HG03342 (cell line): ENCODE data around the gene SH2D7.

Source experiments
- ATAC-seq: cut with Tn5 transposase; IDR thresholded peaks from one replicate; pipeline ENCODE4 v1.9.1; 2021; ENCODE audit warnings: mild to moderate bottlenecking, moderate library complexity; ENCODE audit not compliant: unreplicated experiment

The SH2D7 gene

GRCh38 chr15:78101423-78102105, 9.2 kb downstream of the SH2D7 start:
- ATAC-seq = no peak

DNA sequence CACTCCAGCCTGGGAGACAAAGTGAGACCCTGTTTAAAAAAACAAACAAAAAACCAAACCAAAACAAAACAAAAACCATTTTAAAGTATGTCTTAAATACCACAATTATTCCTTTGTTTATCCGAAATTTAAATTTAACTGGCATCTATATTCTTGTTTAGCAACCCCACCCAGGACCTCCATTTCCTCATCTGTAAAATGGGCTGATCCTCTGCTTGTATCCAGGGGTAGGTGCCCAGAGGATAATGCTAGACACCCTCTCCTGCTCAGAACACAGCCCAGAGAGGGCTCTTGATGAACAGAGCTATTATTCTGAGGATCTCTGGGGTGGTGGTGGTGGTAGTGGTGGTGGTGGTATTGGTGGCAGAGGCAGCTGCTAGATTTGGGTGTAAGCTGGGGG, 9.8 kb downstream of the SH2D7 start:
- no peak for ATAC-seq

GRCh38 chr15:78102741-78103140, 10.4 kb downstream of the SH2D7 start:
- no peak for ATAC-seq

DNA sequence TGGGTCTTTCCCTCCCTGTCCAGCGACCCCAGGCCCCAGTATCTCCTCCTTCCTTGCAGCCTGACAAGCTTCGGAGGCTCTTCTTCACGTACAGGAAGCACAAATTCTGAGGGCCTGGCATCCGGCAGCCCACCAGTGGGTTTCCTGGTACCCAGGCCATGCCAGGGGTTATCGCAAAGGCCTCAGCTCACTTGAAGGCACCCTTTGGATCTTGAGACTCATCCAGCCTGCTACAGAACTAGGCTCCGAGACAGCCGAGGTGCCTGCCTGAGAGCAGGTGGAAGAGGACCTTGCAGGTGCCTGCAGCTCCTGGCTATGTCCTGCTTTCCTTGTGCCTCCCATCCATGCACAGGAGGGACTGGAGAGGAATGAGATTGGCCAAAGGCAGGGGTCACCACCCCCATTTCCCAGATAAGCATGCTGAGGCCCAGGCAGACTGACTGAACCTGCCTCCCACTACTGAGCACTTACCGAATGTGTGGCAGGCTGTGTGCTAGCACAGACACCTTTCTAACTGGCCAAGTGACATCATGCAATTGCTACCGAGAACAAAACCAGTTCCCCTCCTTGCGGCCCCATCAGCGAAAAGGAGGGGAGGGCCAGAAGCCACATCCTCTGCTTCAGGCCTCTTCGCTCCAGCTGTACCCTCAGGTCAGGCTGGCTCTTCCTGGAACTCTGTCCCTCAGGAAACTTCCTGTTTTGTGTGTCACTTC, 11.2 kb downstream of the SH2D7 start:
- ATAC-seq = peak; percentile 80

DNA sequence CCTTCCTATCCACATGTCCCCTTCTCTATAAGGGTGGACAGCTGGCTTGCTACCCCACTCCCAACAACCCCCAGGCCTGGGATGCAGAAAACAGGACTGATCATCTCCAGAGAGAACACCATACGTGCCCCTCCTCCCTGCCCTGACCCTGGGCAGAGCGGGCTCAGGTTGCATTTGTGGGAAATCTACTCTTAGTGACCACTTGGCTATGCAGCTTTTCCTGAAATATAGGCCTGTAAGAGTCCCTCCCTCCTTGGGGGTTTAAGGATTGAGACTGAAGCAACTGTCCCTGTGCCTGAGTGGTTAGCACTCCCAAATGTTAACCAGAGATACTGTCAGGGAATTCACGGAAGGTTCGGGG, 11.7 kb downstream of the SH2D7 start:
- no peak for ATAC-seq

DNA sequence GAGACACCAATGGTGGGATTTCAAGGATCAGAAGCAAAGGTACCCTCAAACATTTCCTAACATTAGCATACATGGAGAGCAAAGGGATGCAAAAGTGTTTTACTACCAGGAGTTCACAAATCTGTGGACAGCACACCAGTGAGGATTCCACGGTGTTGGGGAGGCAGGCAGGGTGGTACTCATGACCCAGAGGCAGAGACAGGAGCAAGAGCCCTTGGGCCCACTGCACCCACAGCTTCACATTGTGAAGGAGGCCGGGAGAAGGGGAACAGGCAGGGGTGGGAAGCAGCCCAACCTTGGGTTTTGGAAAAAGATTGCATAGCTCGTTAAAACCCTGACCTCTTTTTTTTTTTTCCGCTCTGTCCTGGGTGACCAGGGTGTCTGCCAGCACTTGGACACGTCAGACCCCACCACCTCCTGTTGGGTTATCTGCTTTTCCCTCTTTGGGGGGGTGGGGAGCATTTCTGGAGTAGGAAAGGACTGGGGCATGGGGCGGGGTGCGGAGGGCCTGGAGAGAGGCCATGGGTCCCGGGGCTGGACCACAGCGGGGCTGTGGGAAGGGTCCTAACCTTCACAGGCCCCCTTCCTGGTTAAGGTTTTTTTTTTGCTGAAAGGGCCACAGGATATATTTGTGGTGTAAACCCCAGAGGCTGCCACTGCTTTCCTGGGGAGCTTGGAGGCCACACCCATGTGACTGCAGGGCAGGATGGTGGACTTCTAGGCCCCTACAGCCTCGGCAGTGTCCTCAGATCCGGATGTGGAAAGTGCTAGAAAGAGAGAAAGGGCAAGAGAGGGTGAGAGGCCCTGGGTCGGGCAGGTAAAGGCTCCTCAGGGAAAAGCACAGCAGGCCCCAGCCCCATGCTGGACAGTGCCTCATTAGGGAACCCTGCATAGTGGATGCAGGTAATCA, 12.5 kb downstream of the SH2D7 start:
- ATAC-seq = no peak

DNA sequence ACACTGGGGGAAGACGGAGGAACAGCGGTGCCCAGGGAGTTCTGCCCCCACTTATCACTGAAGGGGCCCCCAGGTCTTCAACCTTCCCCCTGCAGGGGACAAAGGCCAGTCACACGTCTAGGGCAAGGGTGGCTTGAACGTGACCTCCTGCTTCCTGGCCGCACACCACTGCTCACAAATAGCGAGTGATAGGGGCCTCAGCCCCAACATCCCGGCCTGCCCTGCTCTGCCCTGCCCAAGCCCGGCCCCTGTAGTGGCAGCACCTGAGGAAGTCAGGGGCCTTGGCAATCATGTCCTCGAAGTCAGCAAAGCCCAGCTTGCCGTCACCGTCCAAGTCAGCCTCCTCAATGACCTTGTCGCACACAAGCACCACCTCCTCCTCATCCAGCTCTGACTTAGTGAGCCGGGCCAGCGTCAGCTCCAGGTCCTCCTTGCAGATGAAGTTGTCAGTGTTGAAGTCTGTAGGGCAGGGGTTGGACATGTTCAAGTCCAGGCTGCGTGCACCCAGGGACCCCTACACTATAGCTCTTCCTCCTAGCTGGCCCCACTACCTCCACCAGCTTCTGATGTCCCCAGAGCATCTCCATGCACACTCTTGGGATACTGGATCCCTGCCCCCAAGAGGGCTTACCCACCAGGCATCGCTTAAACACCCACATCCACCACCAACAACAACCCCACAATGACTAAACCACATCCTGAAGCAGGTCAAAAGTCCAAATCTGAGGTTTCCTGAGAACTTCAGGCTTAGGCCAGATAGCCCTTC, 13.3 kb downstream of the SH2D7 start:
- ATAC-seq = no peak

- ATAC-seq = no peak
Measured at GRCh38 chr15:78107471-78107870, 15.1 kb downstream of the SH2D7 start.

DNA sequence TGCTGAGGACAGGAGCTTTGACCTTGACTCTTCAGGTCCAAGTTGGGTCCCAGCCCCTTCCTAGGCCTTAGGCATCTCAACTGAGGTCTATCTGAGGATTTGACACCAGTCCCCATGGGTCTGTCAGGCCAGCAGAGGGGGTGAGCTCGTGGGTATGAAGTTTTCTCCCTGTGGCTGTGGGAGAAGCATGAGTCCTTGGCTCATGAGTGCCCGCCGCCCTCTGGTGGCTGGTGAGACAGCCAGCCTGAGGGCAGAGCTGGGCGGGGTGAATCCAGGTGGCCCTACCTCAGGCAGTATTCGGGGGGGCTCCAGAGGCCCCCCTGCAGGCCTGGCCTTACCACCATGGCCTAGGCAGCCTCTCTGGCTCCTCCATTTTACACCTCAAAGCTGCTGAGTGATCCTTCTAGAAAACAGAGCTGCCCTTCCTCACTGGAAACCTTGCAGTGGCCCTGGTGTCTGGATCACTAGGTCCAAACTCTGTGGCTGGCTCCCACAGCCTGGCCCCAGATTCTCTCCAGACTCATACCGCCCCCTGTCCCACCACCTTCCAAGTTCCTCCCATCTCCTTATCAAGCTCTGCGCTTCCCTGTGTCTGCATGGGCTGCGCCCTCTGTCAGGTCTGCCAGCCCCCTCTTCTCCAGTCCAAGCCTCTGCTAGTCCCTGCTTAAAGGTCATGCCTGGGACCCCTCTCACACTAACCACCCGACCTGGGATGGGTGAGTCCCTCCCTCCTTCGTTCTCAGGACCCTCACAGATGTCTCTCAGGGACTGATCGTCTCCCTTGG, 16.1 kb downstream of the SH2D7 start:
- no peak for ATAC-seq

- no peak for ATAC-seq
Measured at GRCh38 chr15:78109156-78109555, 16.8 kb downstream of the SH2D7 start.

- no peak for ATAC-seq
Measured at GRCh38 chr15:78110096-78110495, 17.7 kb downstream of the SH2D7 start.

DNA sequence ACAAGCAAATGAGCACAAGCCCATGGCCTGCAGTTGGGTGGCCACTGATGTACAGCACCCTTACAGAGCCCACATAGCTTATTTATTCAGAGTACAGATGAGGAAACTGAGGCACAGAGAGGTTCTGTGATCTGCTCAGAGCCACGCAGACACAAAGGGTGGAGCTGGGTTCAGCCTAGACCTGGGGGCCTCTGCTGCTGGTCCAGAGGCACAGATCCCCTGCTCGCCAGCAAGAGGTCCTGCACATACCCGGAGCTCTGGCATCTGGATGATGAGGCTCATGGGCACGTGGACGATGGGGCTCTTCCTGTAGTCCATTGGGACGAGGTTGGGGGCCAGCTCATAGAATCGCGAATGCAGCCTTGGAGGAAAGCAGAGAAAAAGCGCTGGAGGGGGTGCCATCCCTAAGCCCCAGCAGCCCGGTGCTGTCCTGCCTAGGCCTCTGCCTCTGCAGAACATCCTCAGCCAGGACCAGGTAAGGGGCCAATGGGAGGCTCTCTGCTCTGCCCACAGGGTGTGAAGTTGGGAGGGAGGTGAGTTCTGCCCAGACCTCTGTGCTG, 18.6 kb downstream of the SH2D7 start:
- ATAC-seq = no peak

DNA sequence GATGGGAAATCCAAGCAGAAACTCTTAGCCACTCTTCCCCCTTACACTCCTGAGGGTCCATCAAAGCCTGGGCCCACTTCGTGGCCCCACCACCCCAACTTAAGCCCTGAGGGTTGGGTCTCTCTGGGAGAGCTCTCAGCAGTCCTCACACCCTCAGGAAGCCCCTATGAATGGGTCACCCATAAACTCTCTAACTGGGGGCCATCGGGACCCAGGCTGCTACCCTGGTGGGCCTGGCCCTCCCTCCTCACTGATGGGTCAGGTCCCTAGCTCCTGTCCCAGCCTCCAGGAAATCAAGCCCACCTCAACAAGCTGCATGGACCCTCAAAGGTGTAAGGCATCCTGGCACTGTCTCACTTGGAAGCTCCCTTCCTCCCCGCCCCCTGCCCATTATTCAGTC, 19.4 kb downstream of the SH2D7 start:
- ATAC-seq = no peak

GRCh38 chr15:78112551-78112950, 20.2 kb downstream of the SH2D7 start:
- no peak for ATAC-seq

- no peak for ATAC-seq
Measured at GRCh38 chr15:78120523-78120922, 28.2 kb downstream of the SH2D7 start.

- no peak for ATAC-seq
Measured at GRCh38 chr15:78125267-78125666, 32.9 kb downstream of the SH2D7 start.

- ATAC-seq = no peak
Measured at GRCh38 chr15:78127882-78128281, 35.5 kb downstream of the SH2D7 start.

DNA sequence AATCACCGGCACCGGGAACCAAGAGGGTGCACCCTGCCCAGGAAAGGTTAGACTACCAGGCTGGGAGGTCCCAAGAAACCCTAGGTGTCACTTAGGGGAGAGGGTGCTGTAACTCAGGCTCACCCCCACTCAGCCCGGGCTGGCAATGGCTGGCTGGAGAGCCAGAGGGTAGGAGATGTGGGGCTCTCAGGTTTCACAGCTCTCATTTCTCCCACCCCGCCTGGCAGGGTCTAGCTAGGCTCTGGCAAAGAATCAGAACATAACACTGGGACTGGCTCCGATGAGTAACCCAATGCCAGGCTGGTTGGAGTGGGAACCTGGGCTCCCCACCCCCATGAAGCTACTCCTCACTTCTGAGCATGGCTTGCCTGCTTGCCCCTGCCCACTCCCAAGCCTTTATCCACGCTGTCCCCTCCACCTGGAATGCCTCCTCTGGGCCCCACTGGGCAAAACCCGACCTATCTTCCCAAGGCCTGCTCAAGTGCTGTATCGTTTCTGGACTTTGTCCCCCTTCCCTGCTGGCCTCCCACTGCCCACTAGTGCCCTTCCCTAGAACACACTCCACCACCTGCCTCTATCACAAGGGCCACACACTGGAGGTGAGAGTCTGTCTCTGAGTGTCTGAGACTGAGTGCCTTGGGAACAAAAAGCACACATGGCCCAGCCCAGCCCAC, 36.9 kb downstream of the SH2D7 start:
- ATAC-seq = no peak

GRCh38 chr15:78129751-78130287, 37.5 kb downstream of the SH2D7 start:
- ATAC-seq = no peak
